ENCODE measurements around the gene COLEC11.

The COLEC11 gene

GRCh38 chr2:3645745-3646389 lies 51.0 kb downstream of the COLEC11 start:
- no peak for FAIRE-seq
- no peak for DNase-seq (ENCODE audit: insufficient read length)
- TF ChIP-seq POLR2AphosphoS5 (IDR thresholded peaks at IDR 0.05; ENCODE audit: low read depth, low read length) = no peak
- no peak for TF ChIP-seq POLR2A (IDR thresholded peaks at IDR 0.05; ENCODE audit: low read depth, low read length)
- TF ChIP-seq TAF1 (IDR thresholded peaks at IDR 0.05; ENCODE audit: borderline replicate concordance, low read depth, low read length) = no peak

- no peak for FAIRE-seq
- DNase-seq (ENCODE audit: insufficient read length) = no peak
- no peak for TF ChIP-seq POLR2A (IDR thresholded peaks at IDR 0.05; ENCODE audit: low read depth, low read length)
- no peak for TF ChIP-seq TAF1 (IDR thresholded peaks at IDR 0.05; ENCODE audit: borderline replicate concordance, low read depth, low read length)
- no peak for TF ChIP-seq POLR2AphosphoS5 (IDR thresholded peaks at IDR 0.05; ENCODE audit: low read depth, low read length)
These were observed 51.5 kb downstream of the COLEC11 start for GRCh38 chr2:3646446-3646845.

- TF ChIP-seq POLR2A (IDR thresholded peaks at IDR 0.05; ENCODE audit: low read depth, low read length) (no peak), POLR2AphosphoS5 (IDR thresholded peaks at IDR 0.05; ENCODE audit: low read depth, low read length) (no peak), TAF1 (IDR thresholded peaks at IDR 0.05; ENCODE audit: borderline replicate concordance, low read depth, low read length) (no peak)
- FAIRE-seq (no peak), DNase-seq (ENCODE audit: insufficient read length) (no peak)
These were observed 52.3 kb downstream of the COLEC11 start for GRCh38 chr2:3647246-3647645.

GRCh38 chr2:3647831-3648651 lies 53.1 kb downstream of the COLEC11 start:
- FAIRE-seq (no peak), DNase-seq (ENCODE audit: insufficient read length) (no peak)
- no peak for TF ChIP-seq POLR2AphosphoS5 (IDR thresholded peaks at IDR 0.05; ENCODE audit: low read depth, low read length)
- TF ChIP-seq POLR2A (IDR thresholded peaks at IDR 0.05; ENCODE audit: low read depth, low read length) = no peak
- no peak for TF ChIP-seq TAF1 (IDR thresholded peaks at IDR 0.05; ENCODE audit: borderline replicate concordance, low read depth, low read length)

GRCh38 chr2:3648652-3649177 lies 53.8 kb downstream of the COLEC11 start:
- DNase-seq (ENCODE audit: insufficient read length) (no peak), FAIRE-seq (no peak)
- no peak for TF ChIP-seq POLR2AphosphoS5 (IDR thresholded peaks at IDR 0.05; ENCODE audit: low read depth, low read length)
- no peak for TF ChIP-seq TAF1 (IDR thresholded peaks at IDR 0.05; ENCODE audit: borderline replicate concordance, low read depth, low read length)
- TF ChIP-seq POLR2A (IDR thresholded peaks at IDR 0.05; ENCODE audit: low read depth, low read length) = no peak

GRCh38 chr2:3649581-3649980 lies 54.7 kb downstream of the COLEC11 start:
- DNase-seq (ENCODE audit: insufficient read length) (no peak), FAIRE-seq (no peak)
- TF ChIP-seq POLR2AphosphoS5 (IDR thresholded peaks at IDR 0.05; ENCODE audit: low read depth, low read length) (no peak), TAF1 (IDR thresholded peaks at IDR 0.05; ENCODE audit: borderline replicate concordance, low read depth, low read length) (no peak), POLR2A (IDR thresholded peaks at IDR 0.05; ENCODE audit: low read depth, low read length) (no peak)

- no peak for DNase-seq (ENCODE audit: insufficient read length)
- FAIRE-seq = no peak
- no peak for TF ChIP-seq POLR2A (IDR thresholded peaks at IDR 0.05; ENCODE audit: low read depth, low read length)
- TF ChIP-seq TAF1 (IDR thresholded peaks at IDR 0.05; ENCODE audit: borderline replicate concordance, low read depth, low read length) = no peak
- no peak for TF ChIP-seq POLR2AphosphoS5 (IDR thresholded peaks at IDR 0.05; ENCODE audit: low read depth, low read length)
These were observed 55.4 kb downstream of the COLEC11 start for GRCh38 chr2:3650140-3650920.

- TF ChIP-seq POLR2A (IDR thresholded peaks at IDR 0.05; ENCODE audit: low read depth, low read length) (peak; percentile 60; the same call in 1 of the 2 replicates), POLR2AphosphoS5 (IDR thresholded peaks at IDR 0.05; ENCODE audit: low read depth, low read length) (peak; percentile 39; the same call in 1 of the 2 replicates), TAF1 (IDR thresholded peaks at IDR 0.05; ENCODE audit: borderline replicate concordance, low read depth, low read length) (no peak)
- peak; percentile 83 for DNase-seq (ENCODE audit: insufficient read length)
- peak; percentile 98 for FAIRE-seq
These were observed 57.1 kb downstream of the COLEC11 start for GRCh38 chr2:3651691-3652648.

GRCh38 chr2:3652896-3653625 lies 58.1 kb downstream of the COLEC11 start:
- no peak for FAIRE-seq
- DNase-seq (ENCODE audit: insufficient read length) = no peak
- TF ChIP-seq POLR2A (IDR thresholded peaks at IDR 0.05; ENCODE audit: low read depth, low read length) = no peak
- TF ChIP-seq POLR2AphosphoS5 (IDR thresholded peaks at IDR 0.05; ENCODE audit: low read depth, low read length) = no peak
- TF ChIP-seq TAF1 (IDR thresholded peaks at IDR 0.05; ENCODE audit: borderline replicate concordance, low read depth, low read length) = no peak

- no peak for TF ChIP-seq POLR2AphosphoS5 (IDR thresholded peaks at IDR 0.05; ENCODE audit: low read depth, low read length)
- TF ChIP-seq POLR2A (IDR thresholded peaks at IDR 0.05; ENCODE audit: low read depth, low read length) = no peak
- no peak for TF ChIP-seq TAF1 (IDR thresholded peaks at IDR 0.05; ENCODE audit: borderline replicate concordance, low read depth, low read length)
- no peak for FAIRE-seq
- DNase-seq (ENCODE audit: insufficient read length) = no peak
These were observed 59.1 kb downstream of the COLEC11 start for GRCh38 chr2:3654011-3654410.

All from GM12892 (cell line).